ENCODE measurements around the gene AGAP1.

- TF ChIP-seq CTCF (IDR thresholded peaks at IDR 0.05) (no peak), POLR2A (IDR thresholded peaks at IDR 0.05) (no peak)
These were observed 3.9 kb upstream of the AGAP1 start for GRCh38 chr2:235489897-235490296.

Measured in thyroid gland (tissue), 4 donors.